Subcutaneous abdominal adipose tissue (tissue), 5 donors: ENCODE results near the gene RGPD3.
"Not testable (repeated sequence)": the region's sequence is repeated elsewhere in the genome, so short reads cannot be mapped to it uniquely, and the experiment has no call there.

ENCODE experiments used
- H3K27ac ChIP-seq: one replicate; pipeline ENCODE4 v1.7.0; 2013; ENCODE audit warnings: low read depth, mild to moderate bottlenecking, inconsistent platforms, low read length, moderate library complexity
- H3K27me3 ChIP-seq, 5 donors: one replicate each; pipeline ENCODE4 v1.7.0; 2013; ENCODE audit warnings: low read length in 5 of 5, inconsistent platforms in 1 of 5; ENCODE audit not compliant: control insufficient read depth in 5 of 5, insufficient read depth in 4 of 5
- H3K36me3 ChIP-seq, 5 donors: one replicate each; pipeline ENCODE4 v1.7.0; 2013; ENCODE audit warnings: low read length in 5 of 5; ENCODE audit not compliant: control insufficient read depth in 5 of 5, insufficient read depth in 5 of 5
- H3K4me1 ChIP-seq, 5 donors: one replicate each; pipeline ENCODE4 v1.7.0; 2013; ENCODE audit warnings: low read length in 5 of 5, mild to moderate bottlenecking in 3 of 5, moderate library complexity in 1 of 5; ENCODE audit not compliant: control insufficient read depth in 5 of 5, insufficient read depth in 5 of 5
- H3K4me3 ChIP-seq, 5 donors: one replicate each; pipeline ENCODE4 v1.7.0; 2013; ENCODE audit warnings: low read length in 5 of 5, low read depth in 1 of 5
- H3K9ac ChIP-seq, 5 donors: one replicate each; pipeline ENCODE4 v1.7.0; 2013; ENCODE audit warnings: low read length in 5 of 5, mild to moderate bottlenecking in 4 of 5, moderate library complexity in 3 of 5
- H3K9me3 ChIP-seq, 5 donors: one replicate each; pipeline ENCODE4 v1.7.0; 2013; ENCODE audit warnings: low read length in 5 of 5; ENCODE audit not compliant: control insufficient read depth in 5 of 5
- donor health status: healthy.
- donor health status: healthy.
- donor health status: healthy.
- donor health status: healthy.
- donor health status: healthy.

The RGPD3 gene

DNA sequence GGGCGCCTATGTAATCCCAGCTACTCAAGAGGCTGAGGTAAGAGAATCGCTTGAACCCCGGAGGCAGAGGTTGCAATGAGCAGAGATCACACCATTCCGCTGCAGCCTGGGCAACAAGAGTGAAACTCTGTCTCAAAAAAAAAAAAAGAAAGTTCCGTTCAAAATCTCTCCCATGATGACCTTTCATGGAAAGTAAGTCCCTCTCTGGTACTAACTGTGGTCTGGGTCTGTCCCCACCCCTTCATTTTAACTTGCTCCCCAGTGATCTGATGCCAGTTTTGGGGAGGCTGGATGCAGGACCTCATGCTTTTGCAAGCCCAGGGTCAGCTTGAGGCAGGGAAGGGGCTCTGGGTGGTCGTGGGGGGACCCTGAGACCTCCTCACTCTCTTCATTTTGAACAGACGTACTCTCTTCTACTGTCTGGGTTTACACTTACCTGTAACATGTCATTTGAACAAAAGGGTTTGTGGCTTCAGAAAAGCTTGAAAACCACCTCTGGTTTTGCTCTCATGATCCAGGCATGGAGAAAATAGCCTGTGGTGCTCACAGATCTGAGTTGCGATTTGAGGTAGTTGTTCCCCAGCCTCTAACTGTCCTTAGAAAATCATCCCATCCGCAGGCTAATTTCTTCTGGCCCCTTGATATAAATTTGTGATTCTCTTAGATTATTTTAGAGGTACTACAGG lies 37.9 kb upstream of the RGPD3 start:
- not testable (repeated sequence) for H3K9ac ChIP-seq, H3K36me3 ChIP-seq, H3K27me3 ChIP-seq, H3K27ac ChIP-seq, H3K4me3 ChIP-seq, H3K4me1 ChIP-seq, H3K9me3 ChIP-seq

DNA sequence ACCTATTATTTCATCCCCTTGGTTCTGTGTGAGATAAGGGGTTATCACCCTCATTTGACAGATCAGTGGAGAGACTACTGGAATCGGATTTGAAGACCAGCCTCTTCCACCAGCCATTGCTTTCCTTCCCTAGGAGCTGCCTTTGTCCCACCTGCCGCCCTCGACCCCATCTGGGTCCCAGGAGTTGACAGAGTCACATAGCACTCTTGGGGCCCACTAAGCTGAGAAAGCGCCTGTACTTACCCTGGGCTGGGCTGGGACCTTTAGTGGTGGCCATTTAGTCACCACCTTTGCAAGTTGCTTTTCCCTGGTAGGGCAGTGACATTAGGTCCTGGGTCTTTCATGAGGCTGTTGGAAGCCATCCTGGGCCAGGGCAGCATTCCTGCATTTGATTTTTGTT lies 36.6 kb upstream of the RGPD3 start:
- not testable (repeated sequence) for H3K36me3 ChIP-seq, H3K27ac ChIP-seq, H3K4me3 ChIP-seq, H3K4me1 ChIP-seq, H3K27me3 ChIP-seq, H3K9ac ChIP-seq, H3K9me3 ChIP-seq

DNA sequence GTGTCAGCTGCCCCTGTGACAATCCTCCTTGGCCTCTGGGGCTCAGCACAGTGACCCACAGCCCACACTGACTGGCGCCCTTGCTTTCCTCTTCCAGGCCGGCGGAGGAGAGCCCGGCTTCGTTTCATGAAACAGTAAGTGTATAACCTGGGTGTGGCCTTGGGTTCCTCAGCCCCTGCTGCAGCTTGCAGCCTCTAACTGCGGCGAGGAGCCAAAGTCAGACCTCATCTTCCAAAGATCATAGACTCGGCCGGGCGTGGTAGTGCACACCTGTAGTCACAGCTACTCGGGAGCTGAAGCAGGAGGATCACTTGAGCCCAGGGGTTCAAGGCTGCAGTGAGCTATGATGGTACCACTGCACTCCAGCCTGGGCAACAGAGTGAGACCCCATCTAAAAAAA lies 36.0 kb upstream of the RGPD3 start:
- not testable (repeated sequence) for H3K27me3 ChIP-seq, H3K9me3 ChIP-seq, H3K9ac ChIP-seq, H3K4me1 ChIP-seq, H3K36me3 ChIP-seq, H3K4me3 ChIP-seq, H3K27ac ChIP-seq

- not testable (repeated sequence) for H3K27me3 ChIP-seq, H3K36me3 ChIP-seq, H3K27ac ChIP-seq, H3K4me1 ChIP-seq, H3K9ac ChIP-seq, H3K9me3 ChIP-seq, H3K4me3 ChIP-seq
Observed at GRCh38 chr2:106502351-106502750, 34.1 kb upstream of the RGPD3 start.

GRCh38 chr2:106500350-106500749 lies 32.1 kb upstream of the RGPD3 start:
- H3K36me3 ChIP-seq, H3K27me3 ChIP-seq, H3K4me3 ChIP-seq, H3K27ac ChIP-seq, H3K4me1 ChIP-seq, H3K9me3 ChIP-seq, H3K9ac ChIP-seq: not testable (repeated sequence)

DNA sequence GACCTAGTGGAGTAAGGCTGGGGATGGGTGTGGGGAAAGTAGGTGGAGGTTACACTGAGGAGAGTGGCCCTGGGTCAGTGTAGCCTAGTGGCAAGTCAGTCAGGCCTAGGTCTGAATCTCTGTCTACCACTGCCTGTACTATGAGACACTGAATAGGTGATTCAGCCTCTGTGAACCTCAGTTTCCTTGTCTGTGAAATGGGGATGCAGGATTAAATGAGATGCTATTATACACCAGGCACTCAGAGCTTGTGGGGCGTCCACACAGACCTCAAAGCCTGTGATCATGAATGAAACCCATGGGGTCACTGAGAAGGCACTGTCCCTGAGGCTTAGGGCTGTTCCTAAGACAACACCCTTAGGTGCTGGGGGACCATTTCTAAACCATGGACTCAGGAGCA lies 30.3 kb upstream of the RGPD3 start:
- not testable (repeated sequence) for H3K4me3 ChIP-seq, H3K27ac ChIP-seq, H3K27me3 ChIP-seq, H3K36me3 ChIP-seq, H3K4me1 ChIP-seq, H3K9ac ChIP-seq, H3K9me3 ChIP-seq

GRCh38 chr2:106492913-106493312 lies 24.7 kb upstream of the RGPD3 start:
- not testable (repeated sequence) for H3K27me3 ChIP-seq, H3K27ac ChIP-seq, H3K4me1 ChIP-seq, H3K4me3 ChIP-seq, H3K9me3 ChIP-seq, H3K36me3 ChIP-seq, H3K9ac ChIP-seq

- not testable (repeated sequence) for H3K36me3 ChIP-seq, H3K4me1 ChIP-seq, H3K9me3 ChIP-seq, H3K27me3 ChIP-seq, H3K27ac ChIP-seq, H3K9ac ChIP-seq, H3K4me3 ChIP-seq
Observed at GRCh38 chr2:106492399-106492798, 24.2 kb upstream of the RGPD3 start.

- not testable (repeated sequence) for H3K9me3 ChIP-seq, H3K4me3 ChIP-seq, H3K36me3 ChIP-seq, H3K27me3 ChIP-seq, H3K4me1 ChIP-seq, H3K27ac ChIP-seq, H3K9ac ChIP-seq
Observed at GRCh38 chr2:106489701-106490100, 21.5 kb upstream of the RGPD3 start.

DNA sequence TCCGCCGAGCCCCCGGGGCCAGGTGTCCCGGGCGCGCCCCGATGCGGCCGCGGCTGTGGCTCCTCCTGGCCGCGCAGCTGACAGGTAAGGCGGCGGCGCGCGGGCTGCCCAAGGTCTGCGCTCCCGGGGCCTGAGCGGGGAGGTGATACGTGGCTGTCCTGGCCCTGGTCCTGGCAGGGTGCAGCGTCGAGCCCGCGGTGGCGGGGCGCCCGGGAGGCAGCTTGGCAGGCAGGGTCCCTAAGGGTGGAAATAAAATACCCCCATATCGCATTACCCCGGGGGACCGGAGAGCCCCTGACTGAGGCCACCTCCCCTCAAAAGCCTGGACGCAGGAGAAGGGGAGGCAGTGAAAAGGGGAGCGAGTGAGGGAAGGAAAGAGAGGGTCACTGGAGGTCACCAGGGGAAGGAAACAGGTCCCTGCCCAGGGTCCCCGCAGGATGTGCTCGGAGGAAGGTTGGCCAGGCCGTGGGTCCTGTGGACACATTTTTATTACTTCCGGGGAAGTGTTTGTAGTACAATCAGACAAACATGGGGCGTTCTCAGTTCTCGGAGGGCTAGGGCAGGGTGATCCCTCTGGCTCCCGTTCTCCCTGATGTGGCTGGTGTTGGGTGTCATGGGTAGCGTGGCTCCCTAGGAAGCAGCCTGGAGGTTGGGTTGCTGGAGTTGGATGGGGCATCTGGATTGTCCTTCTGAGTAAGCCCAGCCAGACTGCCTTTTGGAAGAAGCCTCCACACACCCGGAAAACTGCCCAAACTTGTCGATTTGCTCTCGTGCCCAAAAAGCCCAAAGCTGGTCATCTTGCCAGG lies 19.4 kb upstream of the RGPD3 start:
- not testable (repeated sequence) for H3K9ac ChIP-seq, H3K27me3 ChIP-seq, H3K27ac ChIP-seq, H3K4me3 ChIP-seq, H3K9me3 ChIP-seq, H3K4me1 ChIP-seq, H3K36me3 ChIP-seq
